Trophoblast cell (in vitro differentiated cells and primary cell): ENCODE results near the gene ZNF662.

Source experiments
- DNase-seq, 2 donors: peaks; one replicate each; pipeline ENCODE4 v3.0.0-alpha.2; 2016
- H2AFZ ChIP-seq: 2 replicates; pipeline ENCODE4 v1.6.1; 2013; ENCODE audit warnings: low read length, moderate library complexity, mild to moderate bottlenecking; ENCODE audit not compliant: insufficient read depth, poor library complexity
- H2AK5ac ChIP-seq: 2 replicates; pipeline ENCODE4 v1.6.1; 2013; ENCODE audit warnings: mild to moderate bottlenecking, low read length
- H2BK120ac ChIP-seq: 2 replicates; pipeline ENCODE4 v1.6.1; 2013; ENCODE audit warnings: low read length, mild to moderate bottlenecking, moderate library complexity; ENCODE audit not compliant: insufficient read depth, poor library complexity
- H2BK12ac ChIP-seq: 2 replicates; pipeline ENCODE4 v1.6.1; 2013; ENCODE audit warnings: mild to moderate bottlenecking, low read length, moderate library complexity
- H2BK5ac ChIP-seq: 2 replicates; pipeline ENCODE4 v1.6.1; 2013; ENCODE audit warnings: low read length, low read depth, moderate library complexity, mild to moderate bottlenecking; ENCODE audit not compliant: poor library complexity
- H3K14ac ChIP-seq: 2 replicates; pipeline ENCODE4 v1.6.1; 2013; ENCODE audit warnings: mild to moderate bottlenecking, low read length
- H3K18ac ChIP-seq: 2 replicates; pipeline ENCODE4 v1.6.1; 2013; ENCODE audit warnings: mild to moderate bottlenecking, low read length
- H3K23ac ChIP-seq: 2 replicates; pipeline ENCODE4 v1.6.1; 2013; ENCODE audit warnings: low read length
- H3K27ac ChIP-seq: 2 replicates; pipeline ENCODE4 v1.5.1; 2013; ENCODE audit warnings: low read depth, mild to moderate bottlenecking, inconsistent platforms, low read length, moderate library complexity
- H3K27me3 ChIP-seq: 2 replicates; pipeline ENCODE4 v1.6.1; 2013; ENCODE audit warnings: inconsistent platforms, mild to moderate bottlenecking, low read length, moderate library complexity; ENCODE audit not compliant: insufficient read depth
- H3K36me3 ChIP-seq, 2 experiments: 1 replicate in 1 of 2; 2 replicates in 1 of 2; pipeline ENCODE4 v1.6.1; 2013; ENCODE audit warnings: low read length in 2 of 2, mild to moderate bottlenecking in 2 of 2, moderate library complexity in 1 of 2; ENCODE audit not compliant: insufficient read depth in 2 of 2, control insufficient read depth in 1 of 2
- H3K4ac ChIP-seq: 2 replicates; pipeline ENCODE4 v1.6.1; 2013; ENCODE audit warnings: low read depth, mild to moderate bottlenecking, low read length, moderate library complexity
- H3K4me1 ChIP-seq, 2 experiments: 1 replicate in 1 of 2; 2 replicates in 1 of 2; pipeline ENCODE4 v1.6.1; 2013; ENCODE audit warnings: low read length in 2 of 2, mild to moderate bottlenecking in 2 of 2, moderate library complexity in 1 of 2; ENCODE audit not compliant: insufficient read depth in 2 of 2, control insufficient read depth in 1 of 2
- H3K4me2 ChIP-seq: 2 replicates; pipeline ENCODE4 v1.6.1; 2013; ENCODE audit warnings: inconsistent platforms, mild to moderate bottlenecking, low read length, moderate library complexity
- H3K4me3 ChIP-seq: 2 replicates; pipeline ENCODE4 v1.5.1; 2013; ENCODE audit warnings: mild to moderate bottlenecking, low read depth, low read length, inconsistent platforms
- H3K79me1 ChIP-seq: one replicate; pipeline ENCODE4 v1.6.1; 2013; ENCODE audit warnings: low read length
- H3K79me2 ChIP-seq: 2 replicates; pipeline ENCODE4 v1.6.1; 2013; ENCODE audit warnings: low read length, mild to moderate bottlenecking; ENCODE audit not compliant: control insufficient read depth, insufficient read depth, poor library complexity
- H3K9ac ChIP-seq: 2 replicates; pipeline ENCODE4 v1.6.1; 2013; ENCODE audit warnings: mild to moderate bottlenecking, low read length
- H3K9me3 ChIP-seq: 2 replicates; pipeline ENCODE4 v1.6.1; 2013; ENCODE audit warnings: low read depth, mild to moderate bottlenecking, control low read depth, inconsistent platforms, low read length; ENCODE audit not compliant: insufficient read depth
- H4K12ac ChIP-seq: 2 replicates; pipeline ENCODE4 v1.6.1; 2013; ENCODE audit warnings: low read depth, mild to moderate bottlenecking, low read length, moderate library complexity
- H4K8ac ChIP-seq: 2 replicates; pipeline ENCODE4 v1.6.1; 2013; ENCODE audit warnings: low read depth, mild to moderate bottlenecking, low read length, moderate library complexity
- H4K91ac ChIP-seq: one replicate; pipeline ENCODE4 v1.6.1; 2013; ENCODE audit warnings: low read depth, mild to moderate bottlenecking, low read length, moderate library complexity
- WGBS: extraction: QIAGEN DNeasy Blood & Tissue Kit; methylation state at CpG from one replicate; pipeline ENCODE4 v1.1.7; 2013; ENCODE audit warnings: missing lambda C conversion rate; ENCODE audit not compliant: insufficient read length, insufficient coverage; ENCODE audit errors: extremely low coverage; 5-methylcytosine and 5-hydroxymethylcytosine counted together

Gene ZNF662

GRCh38 chr3:42908675-42909074 is 2.7 kb downstream of the ZNF662 start:
- Histone ChIP-seq H2AK5ac (no peak overlapping the region), H4K12ac (no peak overlapping the region), H2AFZ (no peak overlapping the region), H2BK5ac (no peak overlapping the region), H3K4me3 (no peak overlapping the region), H4K91ac (no peak overlapping the region), H2BK120ac (no peak overlapping the region), H4K8ac (no peak overlapping the region), H3K79me2 (no peaks in the 10 kb centered on the region), H3K9me3 (peaks cover 5% of the 10 kb centered on the region), H3K14ac (no peak overlapping the region), H3K9ac (no peak overlapping the region), H3K27me3 (no peaks in the 10 kb centered on the region), H3K4me2 (no peak overlapping the region), H3K79me1 (no peaks in the 10 kb centered on the region), H2BK12ac (no peak overlapping the region), H3K18ac (no peak overlapping the region), H3K23ac (no peak overlapping the region), H3K36me3 (no peaks in the 10 kb centered on the region), H3K4ac (no peak overlapping the region), H3K4me1 (peaks cover 0 to 2% of the 10 kb centered on the region in 2 experiments), H3K27ac (no peak overlapping the region)
- WGBS = no CpG with 5 or more reads among the region's 7 CpGs
- DNase-seq = no peak

- Histone ChIP-seq H4K12ac (no peak overlapping the region), H3K9ac (no peak overlapping the region), H3K4me3 (no peak overlapping the region), H2BK120ac (no peak overlapping the region), H2AFZ (no peak overlapping the region), H3K27ac (no peak overlapping the region), H3K4me2 (no peak overlapping the region), H3K9me3 (peaks cover 7% of the 10 kb centered on the region), H3K79me2 (no peaks in the 10 kb centered on the region), H3K4ac (no peak overlapping the region), H4K8ac (no peak overlapping the region), H3K4me1 (no peaks in the 10 kb centered on the region), H3K27me3 (no peaks in the 10 kb centered on the region), H3K36me3 (peaks cover 0 to 7% of the 10 kb centered on the region in 2 experiments), H2BK12ac (no peak overlapping the region), H4K91ac (no peak overlapping the region), H2BK5ac (no peak overlapping the region), H3K23ac (no peak overlapping the region), H2AK5ac (no peak overlapping the region), H3K79me1 (no peaks in the 10 kb centered on the region), H3K14ac (no peak overlapping the region), H3K18ac (no peak overlapping the region)
- no peak for DNase-seq
- WGBS = no CpG with 5 or more reads among the region's 2 CpGs
Measured at GRCh38 chr3:42911551-42911950, 5.6 kb downstream of the ZNF662 start.

GRCh38 chr3:42914771-42915515 is 9.0 kb downstream of the ZNF662 start:
- Histone ChIP-seq H3K27ac (no peak overlapping the region), H4K91ac (no peak overlapping the region), H4K8ac (no peak overlapping the region), H4K12ac (no peak overlapping the region), H3K14ac (no peak overlapping the region), H3K79me1 (no peaks in the 10 kb centered on the region), H2BK120ac (no peak overlapping the region), H3K36me3 (peaks cover 0 to 7% of the 10 kb centered on the region in 2 experiments), H3K9ac (no peak overlapping the region), H3K79me2 (no peaks in the 10 kb centered on the region), H3K18ac (no peak overlapping the region), H3K4me1 (no peaks in the 10 kb centered on the region), H2AFZ (no peak overlapping the region), H3K4me2 (no peak overlapping the region), H3K4ac (no peak overlapping the region), H3K23ac (no peak overlapping the region), H3K4me3 (no peak overlapping the region), H2AK5ac (no peak overlapping the region), H2BK12ac (no peak overlapping the region), H3K9me3 (peaks cover 3% of the 10 kb centered on the region), H2BK5ac (no peak overlapping the region), H3K27me3 (no peaks in the 10 kb centered on the region)
- no CpG with 5 or more reads among the region's 8 CpGs for WGBS
- no peak for DNase-seq

- Histone ChIP-seq H3K79me2 (no peaks in the 10 kb centered on the region), H2BK12ac (no peak overlapping the region), H3K14ac (no peak overlapping the region), H3K9me3 (no peaks in the 10 kb centered on the region), H3K79me1 (no peaks in the 10 kb centered on the region), H3K9ac (no peak overlapping the region), H2BK5ac (no peak overlapping the region), H4K12ac (no peak overlapping the region), H3K18ac (no peak overlapping the region), H3K4me2 (no peak overlapping the region), H3K4ac (no peak overlapping the region), H2AFZ (no peak overlapping the region), H3K4me3 (no peak overlapping the region), H2AK5ac (no peak overlapping the region), H3K27me3 (no peaks in the 10 kb centered on the region), H4K8ac (no peak overlapping the region), H4K91ac (no peak overlapping the region), H3K4me1 (no peaks in the 10 kb centered on the region), H3K36me3 (no peaks in the 10 kb centered on the region), H2BK120ac (no peak overlapping the region), H3K23ac (no peak overlapping the region), H3K27ac (no peak overlapping the region)
- WGBS = no CpG with 5 or more reads among the region's 4 CpGs
- no peak for DNase-seq
Measured at GRCh38 chr3:42923606-42924005, 17.7 kb downstream of the ZNF662 start.
